ENCODE data around the gene VDAC1.

- TF ChIP-seq CTCF (IDR thresholded peaks at IDR 0.05) (no peak), EZH2 (IDR thresholded peaks at IDR 0.05; ENCODE audit: borderline replicate concordance, insufficient read depth, low read depth, low read length, poor library complexity, severe bottlenecking) (no peak)
Observed at GRCh38 chr5:133938039-133938821, 66.5 kb downstream of the VDAC1 start.
